Measurements from ENCODE around the gene CTNND2.
"Not testable (repeated sequence)": the region's sequence is repeated elsewhere in the genome, so short reads cannot be mapped to it uniquely, and the experiment has no call there.

CTNND2 gene

GRCh38 chr5:11130131-11130530 lies 774.1 kb downstream of the CTNND2 start:
- Mint-ChIP-seq H3K4me1 (no peaks in the 10 kb centered on the region), H3K9me3 (no peaks in the 10 kb centered on the region), H3K27ac (no peak overlapping the region), H3K4me3 (no peak overlapping the region), H3K27me3 (peaks cover 24% of the 10 kb centered on the region)
- ATAC-seq (no peak), DNase-seq (no peak)

- Mint-ChIP-seq H3K27ac (no peak overlapping the region), H3K4me1 (no peaks in the 10 kb centered on the region), H3K4me3 (no peak overlapping the region), H3K27me3 (peaks cover 17% of the 10 kb centered on the region), H3K9me3 (no peaks in the 10 kb centered on the region)
- DNase-seq (no peak), ATAC-seq (peak; percentile 44)
These were observed 776.2 kb downstream of the CTNND2 start for GRCh38 chr5:11128021-11128420.

GRCh38 chr5:11126844-11127243 lies 777.4 kb downstream of the CTNND2 start:
- Mint-ChIP-seq H3K4me1 (no peaks in the 10 kb centered on the region), H3K27ac (no peak overlapping the region), H3K9me3 (no peaks in the 10 kb centered on the region), H3K4me3 (no peak overlapping the region), H3K27me3 (peaks cover 17% of the 10 kb centered on the region)
- ATAC-seq (no peak), DNase-seq (no peak)

GRCh38 chr5:11121885-11122284 lies 782.4 kb downstream of the CTNND2 start:
- H3K27me3 Mint-ChIP-seq: no peaks in the 10 kb centered on the region
- ATAC-seq: no peak
- no peaks in the 10 kb centered on the region for H3K9me3 Mint-ChIP-seq
- H3K4me1 Mint-ChIP-seq: no peaks in the 10 kb centered on the region
- H3K4me3 Mint-ChIP-seq: no peak overlapping the region
- no peak for DNase-seq
- H3K27ac Mint-ChIP-seq: no peak overlapping the region

GRCh38 chr5:11110128-11110527 lies 794.1 kb downstream of the CTNND2 start:
- Mint-ChIP-seq H3K27ac (no peak overlapping the region), H3K4me1 (no peaks in the 10 kb centered on the region), H3K9me3 (no peaks in the 10 kb centered on the region), H3K4me3 (no peak overlapping the region), H3K27me3 (peaks cover 4% of the 10 kb centered on the region)
- DNase-seq: no peak
- no peak for ATAC-seq

GRCh38 chr5:11105696-11106095 lies 798.5 kb downstream of the CTNND2 start:
- peaks cover 6% of the 10 kb centered on the region for H3K27me3 Mint-ChIP-seq
- no peak for ATAC-seq
- H3K9me3 Mint-ChIP-seq: no peaks in the 10 kb centered on the region
- H3K4me3 Mint-ChIP-seq: no peak overlapping the region
- no peaks in the 10 kb centered on the region for H3K4me1 Mint-ChIP-seq
- no peak overlapping the region for H3K27ac Mint-ChIP-seq
- no peak for DNase-seq

GRCh38 chr5:11104651-11105112 lies 799.6 kb downstream of the CTNND2 start:
- ATAC-seq (no peak), DNase-seq (no peak)
- H3K27me3 Mint-ChIP-seq: peaks cover 6% of the 10 kb centered on the region
- H3K4me3 Mint-ChIP-seq: no peak overlapping the region
- H3K9me3 Mint-ChIP-seq: no peaks in the 10 kb centered on the region
- H3K27ac Mint-ChIP-seq: no peak overlapping the region
- no peaks in the 10 kb centered on the region for H3K4me1 Mint-ChIP-seq

- Mint-ChIP-seq H3K4me3 (no peak overlapping the region), H3K9me3 (no peaks in the 10 kb centered on the region), H3K27ac (no peak overlapping the region), H3K4me1 (no peaks in the 10 kb centered on the region), H3K27me3 (peaks cover 6% of the 10 kb centered on the region)
- DNase-seq (no peak), ATAC-seq (no peak)
These were observed 800.0 kb downstream of the CTNND2 start for GRCh38 chr5:11104210-11104609.

- peaks cover 22% of the 10 kb centered on the region for H3K27me3 Mint-ChIP-seq
- no peaks in the 10 kb centered on the region for H3K9me3 Mint-ChIP-seq
- DNase-seq (no peak), ATAC-seq (no peak)
- peak overlapping the region in 1 of 2 donors; percentile 28 for H3K27ac Mint-ChIP-seq
- H3K4me1 Mint-ChIP-seq: no peaks in the 10 kb centered on the region
- H3K4me3 Mint-ChIP-seq: no peak overlapping the region
These were observed 820.1 kb downstream of the CTNND2 start for GRCh38 chr5:11084111-11084510.

- DNase-seq (no peak), ATAC-seq (no peak)
- Mint-ChIP-seq H3K27ac (no peak overlapping the region), H3K27me3 (peaks cover 22% of the 10 kb centered on the region), H3K4me1 (no peaks in the 10 kb centered on the region), H3K9me3 (no peaks in the 10 kb centered on the region), H3K4me3 (no peak overlapping the region)
These were observed 821.8 kb downstream of the CTNND2 start for GRCh38 chr5:11082404-11082945.

GRCh38 chr5:11076945-11077613 lies 827.2 kb downstream of the CTNND2 start:
- H3K27ac Mint-ChIP-seq: no peak overlapping the region
- ATAC-seq: no peak

GRCh38 chr5:11075035-11075805 lies 829.0 kb downstream of the CTNND2 start:
- H3K4me3 Mint-ChIP-seq: no peak overlapping the region
- no peaks in the 10 kb centered on the region for H3K27me3 Mint-ChIP-seq
- DNase-seq: no peak
- no peak overlapping the region for H3K27ac Mint-ChIP-seq
- no peaks in the 10 kb centered on the region for H3K4me1 Mint-ChIP-seq
- peaks cover 5 to 7% of the 10 kb centered on the region in 2 donors for H3K9me3 Mint-ChIP-seq
- ATAC-seq: no peak

More at GRCh38 chr5:11076945-11077613, 827.2 kb downstream of the CTNND2 start:
- no peaks in the 10 kb centered on the region for H3K27me3 Mint-ChIP-seq
- no peak for DNase-seq
- no peaks in the 10 kb centered on the region for H3K4me1 Mint-ChIP-seq
- no peaks in the 10 kb centered on the region for H3K9me3 Mint-ChIP-seq
- H3K4me3 Mint-ChIP-seq: no peak overlapping the region

- H3K4me1 Mint-ChIP-seq: no peaks in the 10 kb centered on the region
- H3K27ac Mint-ChIP-seq: no peak overlapping the region
- H3K4me3 Mint-ChIP-seq: no peak overlapping the region
- no peaks in the 10 kb centered on the region for H3K27me3 Mint-ChIP-seq
- DNase-seq (no peak), ATAC-seq (no peak)
- H3K9me3 Mint-ChIP-seq: peaks cover 18 to 19% of the 10 kb centered on the region in 2 donors
These were observed 831.7 kb downstream of the CTNND2 start for GRCh38 chr5:11072568-11072967.

GRCh38 chr5:11072076-11072475 lies 832.2 kb downstream of the CTNND2 start:
- Mint-ChIP-seq H3K27me3 (no peaks in the 10 kb centered on the region), H3K27ac (no peak overlapping the region), H3K4me1 (no peaks in the 10 kb centered on the region), H3K4me3 (no peak overlapping the region), H3K9me3 (peaks cover 18 to 19% of the 10 kb centered on the region in 2 donors)
- no peak for ATAC-seq
- DNase-seq: no peak

- no peaks in the 10 kb centered on the region for H3K4me1 Mint-ChIP-seq
- H3K27ac Mint-ChIP-seq: no peak overlapping the region
- ATAC-seq: no peak
- H3K9me3 Mint-ChIP-seq: peaks cover 18 to 19% of the 10 kb centered on the region in 2 donors
- no peak overlapping the region for H3K4me3 Mint-ChIP-seq
- no peaks in the 10 kb centered on the region for H3K27me3 Mint-ChIP-seq
- DNase-seq: no peak
These were observed 835.2 kb downstream of the CTNND2 start for GRCh38 chr5:11069041-11069440.

- not testable (repeated sequence) for H3K4me1 Mint-ChIP-seq, H3K27ac Mint-ChIP-seq, H3K4me3 Mint-ChIP-seq, DNase-seq, H3K27me3 Mint-ChIP-seq, ATAC-seq
- peaks cover 16 to 18% of the 10 kb centered on the region in 2 donors for H3K9me3 Mint-ChIP-seq
These were observed 838.5 kb downstream of the CTNND2 start for GRCh38 chr5:11065723-11066122.

All from stimulated activated naive CD8-positive, alpha-beta T cell treated with anti-CD3 and anti-CD28 coated beads, Interleukin-15, amount 100 ng/mL, for 72 hours (primary cell).